Globus pallidus (tissue), 1 donor: ENCODE results near the gene CETP.
"Not testable (repeated sequence)": the region's sequence is repeated elsewhere in the genome, so short reads cannot be mapped to it uniquely, and the experiment has no call there.

ENCODE experiments used
- DNase-seq: peaks from one replicate; pipeline ENCODE4 v3.0.0-alpha.2; 2015; ENCODE audit warnings: low spot score

The CETP gene

DNA sequence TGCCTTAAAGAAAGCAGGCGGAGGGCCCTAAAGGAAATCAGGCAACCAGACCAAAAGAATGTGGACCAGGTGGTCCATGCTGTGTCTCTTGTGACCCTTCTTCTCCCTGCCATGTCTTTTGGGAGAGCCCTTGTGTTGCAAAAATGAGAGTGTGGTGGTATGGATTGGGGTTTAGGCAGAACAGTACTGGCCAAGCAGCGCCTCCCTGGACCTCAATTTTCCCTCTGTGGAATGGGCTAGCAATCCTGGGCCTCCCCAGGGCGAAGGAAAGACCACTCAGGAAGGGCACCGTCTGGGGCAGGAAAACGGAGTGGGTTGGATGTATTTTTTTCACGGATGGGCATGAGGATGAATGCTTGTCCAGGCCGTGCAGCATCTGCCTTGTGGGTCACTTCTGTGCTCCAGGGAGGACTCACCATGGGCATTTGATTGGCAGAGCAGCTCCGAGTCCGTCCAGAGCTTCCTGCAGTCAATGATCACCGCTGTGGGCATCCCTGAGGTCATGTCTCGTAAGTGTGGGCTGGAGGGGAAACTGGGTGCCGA, 20.1 kb downstream of the CETP start:
- no peak for DNase-seq

DNA sequence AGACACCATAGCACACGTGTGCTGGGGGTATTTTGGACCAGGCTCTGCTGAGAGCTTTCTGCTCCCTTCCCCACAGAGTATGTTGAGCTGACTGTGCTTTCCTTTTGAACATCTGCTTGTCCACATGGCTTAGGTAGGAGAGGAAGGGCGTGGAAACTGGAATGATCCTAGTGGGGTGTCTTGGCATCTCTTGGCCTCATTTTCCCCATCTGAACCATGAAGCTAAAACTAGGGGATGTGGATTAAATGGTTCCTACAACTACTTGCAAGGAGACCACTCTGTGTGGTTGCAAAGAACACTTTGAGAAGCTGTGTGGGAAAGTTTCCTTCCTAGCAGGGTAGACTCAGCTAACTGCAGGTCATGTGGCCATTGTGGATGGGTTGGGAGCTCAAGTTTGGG, 20.9 kb downstream of the CETP start:
- no peak for DNase-seq

DNA sequence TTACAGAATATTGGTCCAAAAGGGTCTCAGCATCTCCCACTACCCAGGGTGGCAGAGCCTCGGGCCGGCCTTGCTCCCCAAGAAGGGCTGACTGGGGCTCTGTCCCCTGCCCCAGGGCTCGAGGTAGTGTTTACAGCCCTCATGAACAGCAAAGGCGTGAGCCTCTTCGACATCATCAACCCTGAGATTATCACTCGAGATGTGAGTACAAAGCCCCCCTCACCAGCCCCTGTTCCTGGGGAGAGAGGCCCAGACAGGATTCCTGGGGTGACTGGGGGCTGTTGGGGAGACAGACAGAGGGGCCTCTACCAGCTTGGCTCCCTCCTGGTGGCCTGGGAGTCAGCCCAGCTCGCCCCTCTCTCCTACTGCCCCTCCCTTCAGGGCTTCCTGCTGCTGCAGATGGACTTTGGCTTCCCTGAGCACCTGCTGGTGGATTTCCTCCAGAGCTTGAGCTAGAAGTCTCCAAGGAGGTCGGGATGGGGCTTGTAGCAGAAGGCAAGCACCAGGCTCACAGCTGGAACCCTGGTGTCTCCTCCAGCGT, 21.5 kb downstream of the CETP start:
- DNase-seq, result no peak

DNA sequence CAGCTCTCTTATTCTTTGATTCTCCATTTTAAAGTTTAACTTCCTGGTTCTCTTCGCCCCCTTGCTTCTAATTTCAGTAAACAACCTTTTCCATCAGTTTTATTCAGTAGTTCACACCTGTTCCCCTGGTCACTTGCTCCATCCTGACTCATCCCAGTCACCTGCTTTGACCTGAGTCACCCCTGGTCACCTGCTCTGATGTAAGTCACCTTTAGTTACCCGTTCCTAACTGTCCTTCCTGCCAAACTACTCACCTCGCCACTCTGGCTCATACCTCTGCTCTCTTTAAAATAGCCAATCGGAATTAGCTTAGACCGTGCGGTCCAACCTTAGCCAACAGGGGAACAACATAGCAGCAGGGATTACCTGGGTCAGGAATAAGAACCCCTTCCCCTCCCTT, 22.9 kb downstream of the CETP start:
- DNase-seq, result no peak

DNA sequence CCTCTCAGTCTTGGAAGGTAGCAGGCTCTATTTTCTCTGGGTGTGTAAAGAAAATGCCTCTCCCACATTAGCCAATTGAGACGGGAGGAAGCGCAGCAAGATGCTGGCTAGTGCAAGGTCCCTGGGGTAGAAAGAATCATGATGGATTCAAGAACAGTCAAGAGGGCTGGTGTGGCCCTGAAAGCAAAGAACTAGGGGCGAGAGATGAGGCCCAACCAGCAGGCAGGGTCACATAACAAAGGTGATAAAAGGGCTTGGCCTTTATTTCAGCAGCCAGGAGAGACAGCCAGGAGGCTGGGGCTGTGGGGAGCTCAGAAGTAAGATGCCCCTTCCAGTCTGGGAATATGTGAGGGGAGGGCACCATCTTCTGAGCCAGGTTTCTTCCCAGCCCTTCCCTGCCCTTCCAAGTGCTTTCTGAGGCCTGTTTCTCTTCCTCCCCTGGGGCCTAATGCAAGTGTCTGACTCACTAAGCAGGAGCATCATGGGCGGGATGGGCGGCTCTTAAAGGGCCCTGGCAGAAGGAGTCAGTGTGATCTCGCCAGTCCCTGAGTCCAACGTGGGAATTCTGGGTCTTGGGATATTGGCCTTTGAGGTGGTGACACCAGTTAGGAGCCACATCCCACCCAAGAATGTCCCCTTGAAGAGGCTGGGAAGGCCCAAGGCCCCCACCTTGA, 23.7 kb downstream of the CETP start:
- no peak for DNase-seq

DNA sequence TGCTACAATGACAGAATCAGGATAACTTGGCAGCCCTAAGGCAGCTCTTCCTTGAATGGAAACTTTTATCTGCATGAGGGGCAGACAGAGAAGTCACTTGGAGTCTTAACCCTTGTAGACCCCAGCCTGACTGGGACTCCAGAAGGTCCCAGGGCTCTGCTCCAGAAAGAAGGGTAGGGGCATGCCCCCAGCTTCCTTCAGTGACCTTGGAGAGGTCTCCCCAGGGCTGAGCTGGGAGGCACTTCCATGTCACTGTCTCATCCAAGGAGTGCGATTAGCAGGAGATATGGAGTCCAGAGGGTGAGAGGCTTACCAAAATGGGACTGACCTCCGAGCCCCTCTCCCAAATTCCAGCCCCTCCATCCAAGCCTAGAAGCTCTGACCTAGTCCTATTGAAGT, 24.2 kb downstream of the CETP start:
- no peak for DNase-seq

DNA sequence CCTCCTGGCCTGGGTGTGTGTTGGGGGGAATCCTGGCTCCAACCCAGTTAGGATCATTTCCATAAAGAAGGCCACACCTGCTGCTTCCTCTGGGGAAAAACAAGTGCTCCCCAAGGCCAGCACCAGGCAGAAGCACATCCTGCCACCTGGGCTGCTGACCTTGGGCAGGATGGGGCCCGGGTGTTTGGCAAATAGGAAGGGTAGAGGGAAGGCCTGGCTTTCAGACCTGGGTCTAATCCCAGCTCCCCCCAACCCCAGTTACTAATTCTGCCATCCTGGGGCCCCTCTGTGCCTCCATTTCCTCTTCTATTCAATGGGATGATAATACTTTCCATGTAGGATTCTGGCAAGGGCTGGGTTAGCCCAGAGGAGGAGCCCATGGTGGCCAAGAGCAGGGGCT, 24.6 kb downstream of the CETP start:
- DNase-seq, result no peak

DNA sequence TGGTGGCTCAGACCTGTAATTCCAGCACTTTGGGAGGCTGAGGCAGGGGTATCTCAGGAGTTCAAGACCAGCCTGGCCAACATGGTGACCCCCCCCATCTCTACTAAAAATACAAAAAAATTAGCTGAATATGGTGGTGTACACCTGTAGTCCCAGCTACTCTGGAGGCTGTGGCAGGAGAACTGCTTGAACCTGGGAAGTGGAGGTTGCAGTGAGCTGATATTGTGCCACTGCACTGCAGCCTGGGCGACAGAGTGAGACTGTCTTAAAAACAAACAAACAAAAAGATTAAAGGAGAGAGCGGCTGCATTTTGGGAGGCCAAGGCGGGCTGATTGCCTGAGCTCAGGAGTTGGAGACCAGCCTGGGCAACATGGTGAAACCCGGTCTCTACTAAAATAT, 25.2 kb downstream of the CETP start:
- not testable (repeated sequence) for DNase-seq

DNA sequence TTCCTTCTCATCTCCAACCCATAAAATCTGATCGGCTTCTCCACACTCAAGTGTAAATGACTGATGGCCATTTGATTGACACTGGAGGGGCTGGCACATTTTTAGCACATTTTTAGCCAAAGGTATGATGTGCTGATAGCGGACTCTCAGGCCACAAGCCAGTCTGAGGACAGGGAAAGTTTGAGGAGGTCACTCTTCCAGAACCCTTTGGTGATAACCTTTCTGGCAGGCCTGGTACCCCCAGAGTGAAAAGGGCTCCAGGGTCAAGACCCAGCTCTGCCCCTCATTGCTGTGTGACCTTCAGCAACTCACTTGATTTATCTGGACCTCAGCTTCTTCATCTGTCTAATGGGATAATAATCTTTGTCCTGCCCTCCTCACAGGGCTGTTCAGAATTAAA, 25.9 kb downstream of the CETP start:
- no peak for DNase-seq

DNA sequence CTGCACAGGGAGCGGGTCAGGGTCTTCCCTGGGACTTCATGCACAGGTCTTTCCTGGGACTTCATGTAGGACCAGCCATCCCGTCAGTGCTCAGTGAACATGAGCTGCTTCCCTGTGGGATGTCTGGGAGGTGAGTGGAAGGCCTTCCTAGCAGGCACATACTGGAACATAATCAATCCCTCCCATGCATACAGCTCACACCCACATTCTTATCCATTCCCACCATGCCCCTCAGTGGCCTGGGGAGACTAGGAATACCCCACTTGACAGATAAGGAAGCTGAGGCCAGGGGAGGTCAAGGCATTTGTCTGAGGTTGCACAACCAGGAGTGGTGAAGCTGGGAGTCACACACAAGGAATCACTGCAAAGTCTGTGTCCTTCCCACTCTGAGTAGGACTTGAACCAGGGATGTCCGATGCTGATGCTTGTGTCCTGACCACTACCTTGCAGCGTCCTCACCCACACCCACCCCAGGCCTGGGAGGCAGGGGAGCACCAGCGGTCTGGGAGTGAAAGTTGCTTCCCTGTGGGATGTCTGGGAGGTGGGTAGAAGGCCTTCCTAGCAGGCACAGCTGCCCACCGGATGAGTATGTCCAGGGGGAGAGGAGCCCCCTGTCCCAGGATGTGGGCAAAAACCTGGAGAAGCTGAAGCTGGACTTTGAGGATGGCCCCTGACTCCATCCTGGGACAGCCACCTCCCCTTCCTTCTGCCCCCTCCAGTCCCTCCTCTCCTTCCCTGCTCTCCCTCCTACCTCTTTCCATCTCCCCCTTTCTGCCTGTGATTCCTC, 26.6 kb downstream of the CETP start:
- DNase-seq, result no peak

DNA sequence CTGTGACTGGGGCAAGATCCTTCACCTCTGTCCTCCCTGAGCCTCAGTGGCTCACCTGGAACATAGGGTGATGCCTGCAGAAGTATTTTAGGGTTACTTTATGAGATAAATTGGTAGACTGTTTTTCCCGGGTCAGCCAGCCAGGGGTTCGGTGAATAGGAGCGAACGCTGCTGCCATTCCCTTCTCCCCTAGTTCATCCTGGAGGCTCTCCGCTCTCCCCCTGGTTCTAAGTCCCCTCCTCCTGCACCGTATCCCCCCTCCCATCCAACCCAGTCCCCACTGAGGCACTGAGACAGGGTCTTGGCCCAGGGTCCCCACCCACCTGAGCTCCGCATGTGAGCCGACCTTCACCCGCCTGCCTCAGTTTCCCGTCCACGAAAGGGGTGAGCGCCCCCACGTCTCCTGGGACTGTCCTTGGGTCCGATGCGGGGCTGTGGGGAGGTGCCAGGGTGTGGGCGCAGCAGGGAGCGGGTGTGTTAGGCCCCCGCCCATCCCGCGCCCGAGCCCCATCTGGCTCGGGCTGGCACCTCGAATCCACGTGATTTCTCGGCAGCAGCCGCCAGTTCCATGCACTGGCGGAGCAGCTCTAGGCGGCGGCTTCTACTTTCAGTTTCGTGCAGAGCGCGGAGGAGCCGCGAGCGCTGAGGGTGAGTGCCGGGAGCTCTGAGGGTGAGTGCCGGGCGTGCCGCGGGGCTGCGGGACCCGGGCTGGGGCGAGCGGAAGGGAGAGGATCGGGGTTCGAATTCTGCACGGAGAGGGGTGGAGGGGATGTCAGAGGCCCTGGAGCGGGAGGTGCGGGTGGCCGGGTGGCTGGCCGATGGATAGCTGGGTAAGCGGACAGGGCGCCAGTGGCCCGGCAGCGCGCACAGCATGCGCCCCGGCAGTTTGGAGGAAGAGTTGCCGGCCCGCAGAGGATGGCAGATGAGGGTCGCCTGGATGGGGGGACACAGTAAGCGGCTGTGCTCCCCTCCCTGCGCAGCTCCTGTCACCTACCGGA, 27.5 kb downstream of the CETP start, which contains the start of gene NLRC5:
Gene NLRC5, plus strand, starts transcription at position 610 of the 998 bp plus-strand sequence. CDS start 31,156 bp downstream, outside the sequence.
- DNase-seq, result peak; percentile 73

DNA sequence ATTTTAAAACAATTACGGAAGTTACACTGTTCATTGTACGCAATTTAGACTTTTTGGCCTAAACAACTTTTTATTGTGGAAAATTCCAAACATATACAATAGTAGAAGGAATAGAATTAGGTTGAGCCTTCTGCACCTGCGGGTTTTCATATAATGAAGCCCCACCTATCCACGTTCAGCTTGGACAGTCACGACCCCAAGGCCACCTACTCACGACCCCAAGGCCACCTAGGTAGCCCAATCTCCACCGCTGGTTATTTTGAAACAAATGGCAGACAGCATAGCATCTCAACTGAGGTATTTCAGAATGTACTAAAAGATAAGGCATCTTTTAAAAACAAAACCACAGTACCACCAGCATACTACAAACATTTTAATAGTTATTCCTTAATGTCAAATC, 28.2 kb downstream of the CETP start:
- DNase-seq, result no peak

DNA sequence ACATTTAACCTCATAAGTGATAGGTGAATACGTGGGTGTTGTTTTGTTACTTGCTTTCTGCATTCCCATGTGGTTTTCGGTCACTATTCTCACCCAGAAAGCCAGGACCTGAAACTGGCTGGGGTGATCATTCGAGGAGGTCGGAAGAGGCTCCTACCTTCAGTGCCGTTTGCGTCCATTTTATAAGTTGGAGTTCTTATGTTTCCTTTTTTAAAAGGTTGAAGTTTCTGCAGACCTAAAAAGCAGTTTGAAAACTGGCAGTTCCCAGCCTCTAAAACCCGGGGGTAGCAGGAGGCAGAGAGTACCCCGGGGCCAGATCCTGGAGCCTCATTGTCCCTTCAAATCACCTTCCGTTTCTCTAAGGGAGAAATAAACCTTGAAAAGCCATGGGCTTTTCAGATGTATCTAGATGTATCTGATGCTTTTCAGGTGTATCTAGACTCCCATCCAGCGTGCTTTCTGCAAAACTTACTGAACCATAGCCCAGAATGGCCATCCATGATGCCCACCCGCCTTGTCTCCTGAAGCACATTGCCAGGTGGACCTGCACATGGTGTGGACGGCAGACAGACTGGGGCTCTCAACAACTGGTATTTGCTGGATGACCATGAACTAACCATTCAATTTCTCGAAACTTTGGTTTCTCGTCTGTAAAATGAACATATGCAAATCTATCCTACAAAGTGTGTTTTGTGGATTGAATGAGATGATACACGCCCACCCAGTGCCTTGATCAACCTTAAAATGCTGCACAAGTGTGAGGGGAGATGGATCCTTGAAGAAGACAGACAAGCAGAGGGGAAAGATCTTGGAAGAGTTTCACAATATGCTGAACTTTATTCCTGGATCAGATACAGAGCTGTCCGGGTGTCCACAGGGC, 28.9 kb downstream of the CETP start:
- DNase-seq, result no peak

DNA sequence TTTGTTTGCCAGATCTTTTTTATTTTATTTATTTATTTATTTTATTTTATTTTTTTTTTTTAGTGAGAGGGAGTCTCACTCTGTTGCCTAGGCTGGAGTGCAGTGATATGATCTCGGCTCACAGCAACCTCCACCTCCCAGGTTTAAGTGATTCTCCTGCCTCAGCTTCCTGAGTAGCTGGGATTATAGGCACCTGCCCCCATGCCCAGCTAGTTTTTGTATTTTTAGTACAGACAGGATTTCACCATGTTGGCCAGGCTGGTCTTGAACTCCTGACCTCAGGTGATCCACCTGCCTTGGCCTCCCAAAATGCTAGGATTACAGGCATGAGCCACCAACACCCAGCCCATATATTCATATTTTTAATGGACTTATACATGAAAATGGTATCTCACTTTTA, 30.7 kb downstream of the CETP start:
- DNase-seq, result not testable (repeated sequence)

DNA sequence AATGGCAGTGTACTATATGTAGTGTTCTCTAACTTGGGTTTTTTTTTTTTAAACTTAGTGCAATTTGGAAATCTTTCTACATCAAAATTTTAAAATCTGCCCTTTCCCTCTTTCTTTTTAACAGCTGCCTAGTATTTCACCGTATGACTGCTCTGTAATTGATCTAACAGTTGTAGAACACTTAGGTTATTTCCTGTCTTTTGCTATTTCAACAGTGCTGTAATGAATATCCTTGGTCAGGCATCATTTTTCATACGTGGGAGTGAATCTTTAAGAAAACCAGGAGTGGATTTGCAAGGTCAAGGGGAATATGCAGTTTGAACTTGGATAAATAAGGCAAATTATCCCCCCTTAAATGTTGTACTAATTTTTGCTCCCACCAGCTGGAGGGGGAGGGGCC, 31.5 kb downstream of the CETP start:
- DNase-seq, result no peak

DNA sequence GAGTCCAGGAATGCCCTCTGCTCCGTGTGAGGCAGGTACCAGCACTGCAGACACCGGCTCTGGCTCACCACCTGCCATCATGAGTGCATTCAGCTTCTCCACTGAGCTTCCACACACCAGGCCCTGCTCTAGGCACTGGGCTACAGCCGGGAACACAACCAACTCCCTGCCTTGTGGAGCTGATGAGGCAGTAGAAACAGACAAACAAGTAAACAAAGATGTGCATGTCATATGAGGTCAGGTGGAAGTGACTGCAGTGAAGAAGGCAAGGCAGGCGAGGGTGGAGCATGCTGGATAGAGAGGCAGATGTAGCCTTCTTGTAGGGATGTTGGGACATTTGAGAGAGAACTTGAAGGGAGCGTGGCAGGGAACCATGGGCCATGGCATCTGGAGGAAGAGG, 32.6 kb downstream of the CETP start:
- no peak for DNase-seq

DNA sequence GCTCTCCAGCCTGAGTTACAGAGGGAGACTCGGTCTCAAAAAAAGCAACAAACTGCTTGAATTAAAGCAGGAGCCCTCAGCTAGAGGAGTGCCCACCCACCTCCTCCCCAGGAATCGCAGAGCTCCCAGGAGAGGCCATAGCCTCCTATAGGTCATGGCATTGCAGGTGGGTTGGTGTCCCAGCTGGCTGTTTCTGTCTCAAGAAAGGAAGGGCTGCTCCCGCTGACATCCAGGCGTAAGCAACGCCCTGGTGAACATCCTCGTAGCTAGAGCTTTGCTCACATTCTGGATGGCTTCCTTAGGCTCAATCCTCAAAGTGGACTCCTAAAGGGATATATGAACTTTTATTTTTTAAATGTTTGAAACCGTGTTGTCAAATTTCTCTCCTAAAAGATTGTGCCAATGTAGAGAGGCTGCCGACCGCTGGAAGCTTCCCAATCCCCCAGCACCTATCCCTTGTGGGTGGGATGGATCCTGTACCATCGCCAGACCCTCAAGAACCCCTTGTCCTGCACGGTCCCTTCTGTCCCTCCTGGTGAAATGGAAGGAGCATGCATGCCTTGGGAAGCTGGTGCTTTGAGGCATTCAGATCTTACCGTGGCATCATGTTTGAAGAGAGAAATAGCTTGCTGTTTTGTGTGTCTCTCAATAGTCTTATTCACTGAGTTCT, 33.5 kb downstream of the CETP start:
- DNase-seq, result no peak

DNA sequence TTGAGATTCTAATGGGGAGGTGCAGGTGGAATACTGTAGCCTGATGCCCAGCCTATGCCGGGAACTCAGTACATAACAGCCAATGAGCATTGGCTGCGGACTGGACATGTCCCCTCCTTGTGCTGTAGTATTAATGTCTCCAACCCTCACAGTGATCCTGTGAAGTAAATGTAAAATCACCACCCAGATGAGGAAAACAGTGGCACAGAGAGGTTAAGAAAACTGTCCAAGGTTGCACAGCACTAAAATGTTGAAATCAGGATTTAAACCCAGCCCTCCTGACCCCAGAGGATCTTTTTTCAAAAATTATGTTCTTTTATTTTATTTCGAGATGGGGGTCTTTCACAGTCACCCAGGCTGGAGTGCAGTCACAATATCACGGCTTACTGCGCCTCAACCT, 35.5 kb downstream of the CETP start:
- no peak for DNase-seq

DNA sequence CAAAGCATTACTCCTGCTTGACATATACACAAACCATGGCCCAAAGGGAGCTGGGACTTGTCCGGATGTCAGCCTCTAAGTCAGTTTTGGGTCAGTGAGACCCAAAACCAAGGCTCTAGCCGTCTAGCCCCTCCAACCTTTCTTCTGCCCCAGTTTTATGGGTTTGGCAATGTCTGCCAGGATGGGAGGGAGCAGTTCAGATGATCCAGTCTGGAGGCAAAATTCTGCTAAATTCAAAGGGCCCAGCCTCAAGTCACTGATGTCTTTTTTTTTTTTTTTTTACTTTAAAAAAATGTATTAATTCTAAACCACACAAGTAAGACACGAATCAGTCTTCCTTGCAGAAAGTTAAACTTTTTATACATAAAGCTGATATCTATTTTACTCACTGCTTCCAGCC, 36.2 kb downstream of the CETP start:
- DNase-seq, result no peak

DNA sequence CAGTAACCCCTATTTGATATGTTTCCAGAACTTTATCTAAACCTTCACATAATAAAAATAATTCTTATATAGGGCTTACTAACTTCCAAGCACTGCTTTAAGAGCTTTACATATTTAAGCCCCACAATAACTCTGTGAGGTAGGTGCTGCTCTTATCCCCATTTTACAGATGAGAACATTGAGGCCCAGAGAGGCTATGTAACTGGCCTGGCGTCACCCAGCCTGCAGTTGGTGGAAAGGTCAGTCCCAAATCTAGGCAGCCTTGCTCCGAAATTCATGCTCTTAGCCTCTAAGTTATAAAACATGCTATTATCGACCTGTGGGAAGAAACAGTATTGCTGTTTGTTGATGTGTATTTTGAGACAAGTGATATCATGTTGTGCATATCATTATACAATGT, 36.6 kb downstream of the CETP start:
- DNase-seq, result no peak
